CD14-positive monocyte (primary cell): ENCODE results near the gene UBE2E2. TPM values are rescaled to one million over a fixed set of nuclear protein-coding genes. Genes with fewer than 3 reads are reported as not detected.

Source experiments
- DNase-seq, 3 donors: peaks; one replicate each; pipeline ENCODE4 v3.0.0-alpha.2; 2011 to 2022
- H2AFZ ChIP-seq: 2 replicates; pipeline ENCODE4 v1.6.0; 2012; ENCODE audit warnings: mild to moderate bottlenecking, low read depth, low read length, inconsistent platforms; ENCODE audit not compliant: insufficient read depth, poor library complexity, severe bottlenecking
- H3K27ac ChIP-seq, 2 donors: 1 replicate in 1 of 2; 2 replicates in 1 of 2; pipeline ENCODE4 v1.5.1; 2012 to 2013; ENCODE audit warnings: low read length in 2 of 2, control low read depth in 1 of 2, inconsistent platforms in 1 of 2, low read depth in 1 of 2, mild to moderate bottlenecking in 1 of 2
- H3K27me3 ChIP-seq, 2 donors: one replicate each; pipeline versions ENCODE4 v1.6.0 to v1.6.1; 2011 to 2013; ENCODE audit warnings: low read length in 2 of 2; ENCODE audit not compliant: control insufficient read depth in 2 of 2, insufficient read depth in 2 of 2
- H3K36me3 ChIP-seq, 2 donors: replicated peaks in 1 of 2; 1 replicate in 1 of 2; 2 replicates in 1 of 2; pipeline versions ENCODE4 v1.5.1 to v1.6.1; 2012 to 2013; ENCODE audit warnings: low read length in 2 of 2, control low read depth in 1 of 2, inconsistent platforms in 1 of 2, mild to moderate bottlenecking in 1 of 2; ENCODE audit not compliant: insufficient read depth in 2 of 2, control insufficient read depth in 1 of 2
- H3K4me1 ChIP-seq, 2 donors: 1 replicate in 1 of 2; 2 replicates in 1 of 2; pipeline versions ENCODE4 v1.5.1 to v1.6.1; 2012 to 2013; ENCODE audit warnings: low read length in 2 of 2, control low read depth in 1 of 2, inconsistent platforms in 1 of 2, mild to moderate bottlenecking in 1 of 2, moderate library complexity in 1 of 2; ENCODE audit not compliant: insufficient read depth in 2 of 2, control insufficient read depth in 1 of 2
- H3K4me2 ChIP-seq: replicated peaks from 2 replicates; pipeline ENCODE3; 2012; ENCODE audit warnings: low read length, moderate library complexity, mild to moderate bottlenecking; ENCODE audit not compliant: poor library complexity, severe bottlenecking; ENCODE audit errors: extremely low read depth
- H3K4me3 ChIP-seq, 3 experiments: fragments of 200-600 bp in 1 of 3; sonication (generic) in 1 of 3; replicated peaks in 1 of 3; 1 replicate in 2 of 3; 2 replicates in 1 of 3; pipeline ENCODE4 v1.5.1; 2011 to 2013; ENCODE audit warnings: low read length in 3 of 3, mild to moderate bottlenecking in 3 of 3, control low read depth in 2 of 3, low read depth in 2 of 3, inconsistent platforms in 1 of 3, moderate library complexity in 1 of 3
- H3K79me2 ChIP-seq: 2 replicates; pipeline ENCODE4 v1.6.0; 2012; ENCODE audit warnings: mild to moderate bottlenecking, control low read depth, inconsistent platforms, low read length, moderate library complexity; ENCODE audit not compliant: insufficient read depth
- H3K9ac ChIP-seq: 2 replicates; pipeline ENCODE4 v1.6.0; 2017; ENCODE audit warnings: low read length, mild to moderate bottlenecking; ENCODE audit not compliant: insufficient read depth, poor library complexity, severe bottlenecking
- H3K9me3 ChIP-seq, 2 donors: replicated peaks in 1 of 2; 1 replicate in 1 of 2; 2 replicates in 1 of 2; pipeline versions ENCODE4 v1.5.1 to v1.6.1; 2012 to 2013; ENCODE audit warnings: low read length in 2 of 2, control low read depth in 1 of 2; ENCODE audit not compliant: control insufficient read depth in 1 of 2, insufficient read depth in 1 of 2
- H4K20me1 ChIP-seq: 2 replicates; pipeline ENCODE4 v1.6.0; 2012; ENCODE audit warnings: mild to moderate bottlenecking, low read length, control low read depth, moderate library complexity; ENCODE audit not compliant: insufficient read depth
- H3K27ac Mint-ChIP-seq, 7 donors: one replicate each; pipeline ENCODE4 v1.8.0; 2020; ENCODE audit warnings: mild to moderate bottlenecking in 7 of 7, mixed read lengths in 7 of 7, moderate library complexity in 6 of 7, inconsistent platforms in 2 of 7
- H3K27me3 Mint-ChIP-seq, 3 donors: one replicate each; pipeline ENCODE4 v1.8.0; 2021 to 2022; ENCODE audit warnings: low read depth in 3 of 3, mild to moderate bottlenecking in 3 of 3, mixed read lengths in 3 of 3, moderate library complexity in 3 of 3, inconsistent platforms in 1 of 3
- H3K36me3 Mint-ChIP-seq, 2 donors: one replicate each; pipeline ENCODE4 v1.8.0; 2020; ENCODE audit warnings: mixed read lengths in 2 of 2, inconsistent platforms in 1 of 2, mild to moderate bottlenecking in 1 of 2
- H3K4me1 Mint-ChIP-seq: one replicate; pipeline ENCODE4 v1.8.0; 2020; ENCODE audit warnings: mild to moderate bottlenecking, mixed read lengths
- H3K4me3 Mint-ChIP-seq, 2 donors: one replicate each; pipeline ENCODE4 v1.8.0; 2020; ENCODE audit warnings: mild to moderate bottlenecking in 2 of 2, mixed read lengths in 2 of 2, moderate library complexity in 1 of 2
- H3K9me3 Mint-ChIP-seq, 7 donors: one replicate each; pipeline ENCODE4 v1.8.0; 2020 to 2022; ENCODE audit warnings: mixed read lengths in 7 of 7, mild to moderate bottlenecking in 6 of 7, moderate library complexity in 6 of 7, inconsistent platforms in 2 of 7
- CTCF ChIP-seq: fragments of 200-600 bp; IDR thresholded peaks from one replicate; pipeline ENCODE4 v1.8.0; 2022; ENCODE audit warnings: antibody characterized with exemption, mild to moderate bottlenecking
- WGBS: methylation state at CpG from one replicate; pipeline ENCODE4 v1.1.5; 2013; ENCODE audit warnings: missing lambda C conversion rate; ENCODE audit not compliant: insufficient coverage; 5-methylcytosine and 5-hydroxymethylcytosine counted together
- intact Hi-C, 2 donors: fragments of 100-400 bp; cut with micrococcal nuclease; formaldehyde crosslinking; loops; one replicate each; pipeline versions ENCODE4 v1.15.0 to v1.15.1; 2023
- polyA plus RNA-seq, 3 donors: library from polyadenylated mRNA; depleted of rRNA in 1 of 3; unstranded in 2 of 3; stranded (reverse) in 1 of 3; fragments of 300-500 nt in 2 of 3; fragments of >200 nt in 1 of 3; fragmentation: Illumina TruSeq in 2 of 3; gene quantifications; 1 replicate in 2 of 3; 2 replicates in 1 of 3; pipeline ENCODE4 v1.2.3, GENCODE V29; 2012 to 2021

The UBE2E2 gene
- polyA plus RNA-seq, 3 donors = 25.8 to 78.0 (median 66.3) TPM

DNA sequence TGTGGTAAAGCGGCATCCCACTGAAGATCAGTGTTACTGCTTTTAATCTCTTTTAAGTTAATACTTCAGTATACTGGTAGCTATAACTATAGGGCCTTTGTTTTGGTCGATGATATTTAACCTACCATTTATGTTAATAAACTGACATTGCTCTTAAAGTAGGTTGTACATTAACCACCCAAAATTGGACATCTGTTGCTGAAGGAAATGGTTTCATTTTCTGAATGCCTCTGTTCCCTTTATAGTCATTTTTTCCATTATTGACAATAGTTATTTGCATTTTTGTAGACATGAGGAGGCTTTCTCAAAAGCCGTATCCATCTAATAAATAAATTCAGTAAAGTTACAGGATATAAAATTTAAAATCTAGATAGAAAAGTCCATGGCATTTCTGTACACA lies 350.2 kb downstream of the UBE2E2 start:
- H3K27ac ChIP-seq = no peak overlapping the region
- no peak overlapping the region for H3K4me3 ChIP-seq
- no peaks in the 10 kb centered on the region for H3K36me3 ChIP-seq
- no peaks in the 10 kb centered on the region for H3K4me1 ChIP-seq
- no peak overlapping the region for H3K4me3 Mint-ChIP-seq
- H3K4me1 Mint-ChIP-seq = no peaks in the 10 kb centered on the region
- H3K27me3 ChIP-seq = no peaks in the 10 kb centered on the region
- H2AFZ ChIP-seq = no peak overlapping the region
- no peak for DNase-seq
- H3K4me2 ChIP-seq = no peak overlapping the region
- no peaks in the 10 kb centered on the region for H4K20me1 ChIP-seq
- no peaks in the 10 kb centered on the region for H3K79me2 ChIP-seq
- intact Hi-C loops = no loop called here
- no peaks in the 10 kb centered on the region for H3K27me3 Mint-ChIP-seq
- no peaks in the 10 kb centered on the region for H3K9me3 ChIP-seq
- H3K9me3 Mint-ChIP-seq = peaks cover 0 to 2% (median 0%) of the 10 kb centered on the region in 7 donors
- no peak for TF ChIP-seq CTCF
- H3K36me3 Mint-ChIP-seq = peaks cover 0 to 2% of the 10 kb centered on the region in 2 donors
- H3K9ac ChIP-seq = no peak overlapping the region
- no CpG with 5 or more reads among the region's 3 CpGs for WGBS
- peak overlapping the region in 1 of 7 donors; percentile 46 for H3K27ac Mint-ChIP-seq

GRCh38 chr3:23565041-23565775 lies 362.1 kb downstream of the UBE2E2 start:
- no peak overlapping the region for H3K4me3 ChIP-seq
- no peak overlapping the region for H3K4me3 Mint-ChIP-seq
- H3K4me1 Mint-ChIP-seq = peaks cover 4% of the 10 kb centered on the region
- H3K9ac ChIP-seq = no peak overlapping the region
- no peaks in the 10 kb centered on the region for H3K79me2 ChIP-seq
- H3K27me3 ChIP-seq = no peaks in the 10 kb centered on the region
- H3K36me3 Mint-ChIP-seq = peaks cover 6% of the 10 kb centered on the region in 2 donors
- H3K9me3 ChIP-seq = no peaks in the 10 kb centered on the region
- H3K36me3 ChIP-seq = no peaks in the 10 kb centered on the region
- peaks cover 0 to 1% (median 0%) of the 10 kb centered on the region in 3 donors for H3K27me3 Mint-ChIP-seq
- H3K27ac ChIP-seq = no peak overlapping the region
- no peak for TF ChIP-seq CTCF
- no peaks in the 10 kb centered on the region for H3K4me1 ChIP-seq
- H2AFZ ChIP-seq = no peak overlapping the region
- intact Hi-C loops = no loop called here
- no peak overlapping the region for H3K4me2 ChIP-seq
- 78% methylated on average over 1 of the region's 5 CpGs for WGBS
- DNase-seq = no peak
- H3K9me3 Mint-ChIP-seq = peaks cover 0 to 4% (median under 1%) of the 10 kb centered on the region in 7 donors
- H3K27ac Mint-ChIP-seq = no peak overlapping the region
- no peaks in the 10 kb centered on the region for H4K20me1 ChIP-seq
